ENCODE data around the gene GGCT.

GGCT gene

DNA sequence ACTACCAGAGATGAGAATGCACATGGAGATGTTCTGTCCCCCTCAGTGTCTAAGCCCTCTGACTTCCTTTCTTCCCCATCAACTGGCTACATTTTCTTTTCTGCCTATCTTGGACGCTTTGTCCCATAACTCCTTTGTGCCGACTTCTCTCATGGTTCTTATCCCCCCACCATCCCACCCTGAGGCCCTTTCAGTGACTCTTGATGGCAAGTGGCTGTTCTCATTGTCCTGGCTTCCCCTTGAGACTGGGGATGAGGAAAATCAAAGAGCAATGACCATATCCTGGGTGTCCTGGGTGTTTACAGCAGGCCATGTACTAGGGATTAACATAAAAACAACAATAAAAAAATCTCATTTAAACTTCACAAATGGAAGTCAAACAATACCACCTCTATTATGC is 18.8 kb upstream of the GGCT start:
- H3K27ac ChIP-seq, result no peak overlapping the region
- no peak overlapping the region for H2AFZ ChIP-seq
- H3K4me3 ChIP-seq (ENCODE audit: low read depth, low read length), result no peak overlapping the region
- no peaks in the 10 kb centered on the region for H3K79me2 ChIP-seq
- no peak overlapping the region for H3K9ac ChIP-seq
- no peaks in the 10 kb centered on the region for H3K27me3 ChIP-seq (ENCODE audit: control insufficient read depth, insufficient read depth, low read length)
- no peaks in the 10 kb centered on the region for H3K9me3 ChIP-seq (ENCODE audit: control insufficient read depth, low read length)
- H3K4me2 ChIP-seq (ENCODE audit: low read length), result no peak overlapping the region
- H3K36me3 ChIP-seq (ENCODE audit: control insufficient read depth, insufficient read depth, low read length), result no peaks in the 10 kb centered on the region
- no peak for TF ChIP-seq CTCF (IDR thresholded peaks at IDR 0.05)
- H3K4me1 ChIP-seq, result no peaks in the 10 kb centered on the region

DNA sequence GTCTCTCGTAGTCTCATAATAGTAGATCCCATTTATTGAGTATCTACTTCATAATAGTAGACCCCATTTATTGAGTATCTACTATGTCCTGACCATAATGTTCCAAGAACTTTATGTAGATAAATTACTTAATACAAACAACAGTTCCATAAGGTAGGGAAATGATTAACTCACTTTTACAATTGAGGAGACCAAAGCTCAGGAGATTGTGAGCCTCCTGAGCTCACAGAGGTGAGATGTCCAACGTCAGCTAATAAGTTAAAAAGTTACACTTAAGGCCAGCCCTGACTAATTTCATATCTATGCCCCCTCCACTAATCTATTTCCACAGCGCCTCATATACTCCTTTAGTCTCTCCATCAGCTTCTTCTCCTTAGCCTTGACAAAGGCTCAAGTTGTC is 17.5 kb upstream of the GGCT start:
- Histone ChIP-seq H3K36me3 (ENCODE audit: control insufficient read depth, insufficient read depth, low read length) (no peaks in the 10 kb centered on the region), H3K27ac (no peak overlapping the region), H3K4me1 (no peaks in the 10 kb centered on the region), H3K4me3 (ENCODE audit: low read depth, low read length) (no peak overlapping the region), H3K4me2 (ENCODE audit: low read length) (no peak overlapping the region), H3K9me3 (ENCODE audit: control insufficient read depth, low read length) (no peaks in the 10 kb centered on the region), H3K27me3 (ENCODE audit: control insufficient read depth, insufficient read depth, low read length) (no peaks in the 10 kb centered on the region), H3K79me2 (no peaks in the 10 kb centered on the region), H2AFZ (no peak overlapping the region), H3K9ac (no peak overlapping the region)
- TF ChIP-seq CTCF (IDR thresholded peaks at IDR 0.05), result no peak

DNA sequence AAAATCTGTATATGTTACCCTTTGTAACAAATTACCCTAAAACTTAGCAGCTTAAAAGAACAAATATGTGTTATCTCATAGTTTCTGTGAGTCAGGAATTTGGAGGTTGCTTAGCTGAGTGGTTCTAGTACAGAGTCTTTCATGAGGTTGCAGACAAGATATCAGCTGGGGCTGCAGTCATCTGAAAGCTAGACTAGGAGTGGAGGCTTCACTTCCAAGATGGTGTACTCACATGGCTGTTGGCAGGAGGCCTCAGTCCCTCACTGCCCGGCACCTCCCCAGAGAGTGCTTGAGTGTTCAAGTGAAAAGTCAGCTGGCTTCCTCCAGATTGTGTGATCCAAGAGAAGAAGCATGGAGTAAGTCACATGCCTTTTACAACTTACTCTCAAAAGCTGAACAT is 16.9 kb upstream of the GGCT start:
- H3K9ac ChIP-seq, result no peak overlapping the region
- H3K9me3 ChIP-seq (ENCODE audit: control insufficient read depth, low read length), result no peaks in the 10 kb centered on the region
- H3K4me2 ChIP-seq (ENCODE audit: low read length), result no peak overlapping the region
- H3K4me3 ChIP-seq (ENCODE audit: low read depth, low read length), result no peak overlapping the region
- no peaks in the 10 kb centered on the region for H3K27me3 ChIP-seq (ENCODE audit: control insufficient read depth, insufficient read depth, low read length)
- H3K27ac ChIP-seq, result no peak overlapping the region
- TF ChIP-seq CTCF (IDR thresholded peaks at IDR 0.05), result no peak
- no peak overlapping the region for H2AFZ ChIP-seq
- no peaks in the 10 kb centered on the region for H3K4me1 ChIP-seq
- no peaks in the 10 kb centered on the region for H3K79me2 ChIP-seq
- no peaks in the 10 kb centered on the region for H3K36me3 ChIP-seq (ENCODE audit: control insufficient read depth, insufficient read depth, low read length)

GRCh38 chr7:30519122-30519521 is 14.5 kb upstream of the GGCT start:
- Histone ChIP-seq H3K4me1 (no peaks in the 10 kb centered on the region), H3K4me3 (ENCODE audit: low read depth, low read length) (no peak overlapping the region), H3K27me3 (ENCODE audit: control insufficient read depth, insufficient read depth, low read length) (no peaks in the 10 kb centered on the region), H3K9me3 (ENCODE audit: control insufficient read depth, low read length) (no peaks in the 10 kb centered on the region), H3K79me2 (no peaks in the 10 kb centered on the region), H3K27ac (no peak overlapping the region), H2AFZ (no peak overlapping the region), H3K9ac (no peak overlapping the region), H3K36me3 (ENCODE audit: control insufficient read depth, insufficient read depth, low read length) (no peaks in the 10 kb centered on the region), H3K4me2 (ENCODE audit: low read length) (no peak overlapping the region)
- no peak for TF ChIP-seq CTCF (IDR thresholded peaks at IDR 0.05)

- Histone ChIP-seq H2AFZ (no peak overlapping the region), H3K9me3 (ENCODE audit: control insufficient read depth, low read length) (no peaks in the 10 kb centered on the region), H3K4me3 (ENCODE audit: low read depth, low read length) (no peak overlapping the region), H3K79me2 (no peaks in the 10 kb centered on the region), H3K36me3 (ENCODE audit: control insufficient read depth, insufficient read depth, low read length) (no peaks in the 10 kb centered on the region), H3K27ac (no peak overlapping the region), H3K4me2 (ENCODE audit: low read length) (no peak overlapping the region), H3K4me1 (no peaks in the 10 kb centered on the region), H3K9ac (no peak overlapping the region), H3K27me3 (ENCODE audit: control insufficient read depth, insufficient read depth, low read length) (no peaks in the 10 kb centered on the region)
- no peak for TF ChIP-seq CTCF (IDR thresholded peaks at IDR 0.05)
Measured at GRCh38 chr7:30515761-30516160, 11.1 kb upstream of the GGCT start.
